Measurements from ENCODE around the gene TAOK1.

TAOK1 gene

GRCh38 chr17:29379084-29379991 lies 10.8 kb upstream of the TAOK1 start:
- DNase-seq (ENCODE audit: low read depth): no peak

- DNase-seq (ENCODE audit: low read depth): no peak
These were observed 6.5 kb upstream of the TAOK1 start for GRCh38 chr17:29383686-29384085.

- DNase-seq (ENCODE audit: low read depth): no peak
These were observed 5.3 kb upstream of the TAOK1 start for GRCh38 chr17:29384901-29385300.

GRCh38 chr17:29386760-29387159 lies 3.4 kb upstream of the TAOK1 start:
- DNase-seq (ENCODE audit: low read depth): no peak

GRCh38 chr17:29388937-29389336 lies 1.2 kb upstream of the TAOK1 start:
- DNase-seq (ENCODE audit: low read depth): no peak

- DNase-seq (ENCODE audit: low read depth): peak; percentile 39
These were observed 878 bp downstream of the TAOK1 start for GRCh38 chr17:29390851-29391631.

GRCh38 chr17:29393436-29393835 lies 3.3 kb downstream of the TAOK1 start:
- no peak for DNase-seq (ENCODE audit: low read depth)

- DNase-seq (ENCODE audit: low read depth): no peak
These were observed 4.6 kb downstream of the TAOK1 start for GRCh38 chr17:29394761-29395160.

GRCh38 chr17:29396066-29396465 lies 5.9 kb downstream of the TAOK1 start:
- DNase-seq (ENCODE audit: low read depth): no peak

GRCh38 chr17:29399634-29400033 lies 9.5 kb downstream of the TAOK1 start:
- DNase-seq (ENCODE audit: low read depth): no peak

- DNase-seq (ENCODE audit: low read depth): no peak
These were observed 10.7 kb downstream of the TAOK1 start for GRCh38 chr17:29400818-29401217.

GRCh38 chr17:29401258-29401657 lies 11.1 kb downstream of the TAOK1 start:
- DNase-seq (ENCODE audit: low read depth): no peak

- DNase-seq (ENCODE audit: low read depth): no peak
These were observed 17.7 kb downstream of the TAOK1 start for GRCh38 chr17:29407856-29408255.

GRCh38 chr17:29409963-29410362 lies 19.8 kb downstream of the TAOK1 start:
- DNase-seq (ENCODE audit: low read depth): no peak

GRCh38 chr17:29412780-29413565 lies 22.8 kb downstream of the TAOK1 start:
- DNase-seq (ENCODE audit: low read depth): no peak

GRCh38 chr17:29420128-29420527 lies 30.0 kb downstream of the TAOK1 start:
- DNase-seq (ENCODE audit: low read depth): no peak

GRCh38 chr17:29430275-29430674 lies 40.1 kb downstream of the TAOK1 start:
- no peak for DNase-seq (ENCODE audit: low read depth)

- DNase-seq (ENCODE audit: low read depth): peak; percentile 50
These were observed 43.4 kb downstream of the TAOK1 start for GRCh38 chr17:29433541-29433940.

- no peak for DNase-seq (ENCODE audit: low read depth)
These were observed 44.4 kb downstream of the TAOK1 start for GRCh38 chr17:29434550-29434949.

- no peak for DNase-seq (ENCODE audit: low read depth)
These were observed 52.3 kb downstream of the TAOK1 start for GRCh38 chr17:29442451-29442850.

- DNase-seq (ENCODE audit: low read depth): no peak
These were observed 53.0 kb downstream of the TAOK1 start for GRCh38 chr17:29443041-29443739.

- DNase-seq (ENCODE audit: low read depth): no peak
These were observed 54.4 kb downstream of the TAOK1 start for GRCh38 chr17:29444589-29444988.
